Suprapubic skin (tissue), 3 donors: ENCODE results near the gene SLC8B1.

Source experiments
- POLR2AphosphoS5 ChIP-seq, 3 donors: sonication (generic); formaldehyde crosslinking; IDR thresholded peaks; one replicate each; pipeline ENCODE4 v1.6.1; 2017; ENCODE audit warnings: antibody characterized with exemption in 3 of 3
- TF ChIP-seq, protein P1 (sequence below), 2 donors: fragments of 200-600 bp in 1 of 2; fragments of 450-650 bp in 1 of 2; sonication (generic) in 1 of 2; IDR thresholded peaks; one replicate each; pipeline ENCODE4 v1.5.1; 2016 to 2019; ENCODE audit warnings: antibody characterized with exemption in 2 of 2, mild to moderate bottlenecking in 1 of 2, moderate library complexity in 1 of 2

DNA sequence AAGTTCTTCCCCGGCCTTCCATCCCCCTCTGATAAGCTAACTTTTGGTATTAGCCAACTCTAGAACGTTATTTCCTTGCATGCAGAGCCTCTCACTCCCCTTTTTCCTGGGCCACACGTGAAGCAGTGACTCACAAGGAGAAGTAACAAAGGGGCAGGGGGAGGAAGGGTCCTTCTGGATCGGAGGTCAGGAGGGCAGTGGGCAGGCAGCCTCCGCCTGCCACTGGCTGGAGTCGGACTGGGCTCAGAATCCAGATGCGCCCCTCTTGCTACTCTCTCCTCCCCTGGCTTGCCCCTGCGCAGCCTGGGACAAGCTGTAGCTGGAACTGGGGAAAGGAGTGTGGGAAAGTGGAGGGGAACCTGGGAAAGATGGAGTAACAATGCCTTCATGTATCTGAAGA is 58.6 kb downstream of the SLC8B1 start:
- TF ChIP-seq, protein P1, sequence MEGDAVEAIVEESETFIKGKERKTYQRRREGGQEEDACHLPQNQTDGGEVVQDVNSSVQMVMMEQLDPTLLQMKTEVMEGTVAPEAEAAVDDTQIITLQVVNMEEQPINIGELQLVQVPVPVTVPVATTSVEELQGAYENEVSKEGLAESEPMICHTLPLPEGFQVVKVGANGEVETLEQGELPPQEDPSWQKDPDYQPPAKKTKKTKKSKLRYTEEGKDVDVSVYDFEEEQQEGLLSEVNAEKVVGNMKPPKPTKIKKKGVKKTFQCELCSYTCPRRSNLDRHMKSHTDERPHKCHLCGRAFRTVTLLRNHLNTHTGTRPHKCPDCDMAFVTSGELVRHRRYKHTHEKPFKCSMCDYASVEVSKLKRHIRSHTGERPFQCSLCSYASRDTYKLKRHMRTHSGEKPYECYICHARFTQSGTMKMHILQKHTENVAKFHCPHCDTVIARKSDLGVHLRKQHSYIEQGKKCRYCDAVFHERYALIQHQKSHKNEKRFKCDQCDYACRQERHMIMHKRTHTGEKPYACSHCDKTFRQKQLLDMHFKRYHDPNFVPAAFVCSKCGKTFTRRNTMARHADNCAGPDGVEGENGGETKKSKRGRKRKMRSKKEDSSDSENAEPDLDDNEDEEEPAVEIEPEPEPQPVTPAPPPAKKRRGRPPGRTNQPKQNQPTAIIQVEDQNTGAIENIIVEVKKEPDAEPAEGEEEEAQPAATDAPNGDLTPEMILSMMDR (IDR thresholded peaks at IDR 0.05), result no peak
- TF ChIP-seq POLR2AphosphoS5 (IDR thresholded peaks at IDR 0.05), result no peak
